Astrocyte (in vitro differentiated cells and primary cell): Measurements from ENCODE around the gene ZP2. TPM values are rescaled to one million over a fixed set of nuclear protein-coding genes. Genes with fewer than 3 reads are reported as not detected.

Experiments used
- DNase-seq: peaks from one replicate; pipeline ENCODE4 v3.0.0-alpha.2; 2010; ENCODE audit warnings: low read depth
- FAIRE-seq: peaks from 2 replicates; lab custom pipeline; 2011; peaks lifted over from hg19 to GRCh38; lab: Jason Lieb, UNC
- H2AFZ ChIP-seq: 2 replicates; pipeline ENCODE4 v1.6.0; 2012; ENCODE audit warnings: low read depth, low read length, inconsistent platforms
- H3K27ac ChIP-seq: 2 replicates; pipeline ENCODE4 v1.5.1; 2011; ENCODE audit warnings: low read depth, low read length, inconsistent platforms
- H3K27me3 ChIP-seq: 2 replicates; pipeline ENCODE4 v1.6.0; 2011; ENCODE audit warnings: low read length, inconsistent platforms; ENCODE audit not compliant: insufficient read depth
- H3K36me3 ChIP-seq: 2 replicates; pipeline ENCODE4 v1.5.1; 2011; ENCODE audit warnings: low read length, inconsistent platforms; ENCODE audit not compliant: insufficient read depth
- H3K4me1 ChIP-seq: 2 replicates; pipeline ENCODE4 v1.5.1; 2011; ENCODE audit warnings: low read length, inconsistent platforms; ENCODE audit not compliant: insufficient read depth
- H3K4me2 ChIP-seq: 2 replicates; pipeline ENCODE4 v1.6.0; 2012; ENCODE audit warnings: low read length, inconsistent platforms
- H3K4me3 ChIP-seq: 2 replicates; pipeline ENCODE4 v1.5.1; 2011; ENCODE audit warnings: low read depth, mild to moderate bottlenecking, low read length, inconsistent platforms; ENCODE audit not compliant: insufficient read depth
- H3K79me2 ChIP-seq: 2 replicates; pipeline ENCODE4 v1.6.0; 2012; ENCODE audit warnings: mild to moderate bottlenecking, low read length, inconsistent platforms; ENCODE audit not compliant: insufficient read depth
- H3K9ac ChIP-seq: 2 replicates; pipeline ENCODE4 v1.6.0; 2012; ENCODE audit warnings: mild to moderate bottlenecking, low read length, inconsistent platforms
- H3K9me3 ChIP-seq: 2 replicates; pipeline ENCODE4 v1.5.1; 2012; ENCODE audit warnings: low read depth, mild to moderate bottlenecking, low read length, inconsistent platforms; ENCODE audit not compliant: insufficient read depth
- H4K20me1 ChIP-seq: 2 replicates; pipeline ENCODE4 v1.6.0; 2012; ENCODE audit warnings: low read length, inconsistent platforms; ENCODE audit not compliant: insufficient read depth
- H3K27ac Mint-ChIP-seq: one replicate; pipeline ENCODE4 v1.8.0; 2021; ENCODE audit warnings: mild to moderate bottlenecking, mixed read lengths; ENCODE audit not compliant: unreplicated experiment
- H3K27me3 Mint-ChIP-seq: one replicate; pipeline ENCODE4 v1.8.0; 2021; ENCODE audit warnings: low read depth, mixed read lengths; ENCODE audit not compliant: unreplicated experiment
- H3K36me3 Mint-ChIP-seq: one replicate; pipeline ENCODE4 v1.8.0; 2021; ENCODE audit warnings: low read depth, mixed read lengths; ENCODE audit not compliant: unreplicated experiment
- H3K4me1 Mint-ChIP-seq: one replicate; pipeline ENCODE4 v1.8.0; 2021; ENCODE audit warnings: low read depth, mixed read lengths; ENCODE audit not compliant: unreplicated experiment
- H3K4me3 Mint-ChIP-seq: one replicate; pipeline ENCODE4 v1.8.0; 2021; ENCODE audit warnings: mild to moderate bottlenecking, moderate library complexity, mixed read lengths; ENCODE audit not compliant: unreplicated experiment
- H3K9me3 Mint-ChIP-seq: one replicate; pipeline ENCODE4 v1.8.0; 2021; ENCODE audit warnings: mild to moderate bottlenecking, mixed read lengths; ENCODE audit not compliant: unreplicated experiment
- CTCF ChIP-seq: IDR thresholded peaks from 2 replicates; pipeline ENCODE4 v1.5.1; 2011; ENCODE audit warnings: low read depth, mild to moderate bottlenecking, inconsistent platforms, low read length, moderate library complexity; ENCODE audit not compliant: insufficient read depth
- EZH2 ChIP-seq: IDR thresholded peaks from 2 replicates; pipeline ENCODE4 v1.6.1; 2012; ENCODE audit warnings: mild to moderate bottlenecking, low read length, inconsistent platforms; ENCODE audit not compliant: insufficient read depth
- total RNA-seq: library from RNA; stranded (reverse); gene quantifications from 2 replicates; pipeline ENCODE4 v1.2.1, GENCODE V29; 2021

Gene ZP2
- total RNA-seq, 1 donor from 2014 or later: not detected

- no peak overlapping the region for H3K27ac Mint-ChIP-seq
- H3K27ac ChIP-seq: no peak overlapping the region
- no peak for FAIRE-seq
Observed at GRCh38 chr16:21244518-21245215, 33.3 kb upstream of the ZP2 start.

DNA sequence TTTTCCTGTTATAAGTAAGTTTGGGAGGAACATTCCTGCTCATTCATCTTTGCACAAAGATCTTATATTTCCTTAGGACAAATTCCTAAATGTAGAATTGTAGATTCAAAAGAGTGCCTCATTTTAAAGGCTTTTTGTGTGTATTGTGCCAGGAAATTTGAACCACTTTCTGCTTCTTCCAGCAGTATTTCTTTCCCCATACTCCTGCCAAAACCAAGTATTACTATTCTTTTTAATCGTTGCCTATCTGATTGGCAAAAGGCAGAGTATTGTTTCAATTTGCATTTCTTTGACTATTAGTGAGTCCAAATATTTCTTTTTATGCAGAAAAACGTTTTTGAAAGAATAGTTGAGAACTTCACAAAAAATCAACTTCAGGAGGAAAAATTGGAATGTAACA, 31.4 kb upstream of the ZP2 start:
- Mint-ChIP-seq H3K9me3 (no peaks in the 10 kb centered on the region), H3K4me1 (no peaks in the 10 kb centered on the region), H3K36me3 (no peaks in the 10 kb centered on the region), H3K27me3 (peaks cover 7% of the 10 kb centered on the region), H3K4me3 (no peak overlapping the region), H3K27ac (no peak overlapping the region)
- no peaks in the 10 kb centered on the region for H3K79me2 ChIP-seq
- no peak for DNase-seq
- H3K9me3 ChIP-seq: no peaks in the 10 kb centered on the region
- H3K36me3 ChIP-seq: no peaks in the 10 kb centered on the region
- H4K20me1 ChIP-seq: no peaks in the 10 kb centered on the region
- no peak overlapping the region for H3K27ac ChIP-seq
- H2AFZ ChIP-seq: no peak overlapping the region
- peaks cover 8% of the 10 kb centered on the region for H3K27me3 ChIP-seq
- H3K4me1 ChIP-seq: no peaks in the 10 kb centered on the region
- no peak overlapping the region for H3K9ac ChIP-seq
- no peak overlapping the region for H3K4me2 ChIP-seq
- H3K4me3 ChIP-seq: no peak overlapping the region
- FAIRE-seq: no peak
- TF ChIP-seq CTCF (no peak), EZH2 (no peak)

More at GRCh38 chr16:21244518-21245215, 33.3 kb upstream of the ZP2 start:
- Mint-ChIP-seq H3K4me1 (no peaks in the 10 kb centered on the region), H3K27me3 (peaks cover 8% of the 10 kb centered on the region), H3K9me3 (peaks cover 2% of the 10 kb centered on the region), H3K36me3 (no peaks in the 10 kb centered on the region), H3K4me3 (no peak overlapping the region)
- no peak overlapping the region for H3K4me3 ChIP-seq
- no peaks in the 10 kb centered on the region for H3K4me1 ChIP-seq
- H4K20me1 ChIP-seq: no peaks in the 10 kb centered on the region
- no peaks in the 10 kb centered on the region for H3K79me2 ChIP-seq
- no peak overlapping the region for H2AFZ ChIP-seq
- no peak for DNase-seq
- no peaks in the 10 kb centered on the region for H3K9me3 ChIP-seq
- TF ChIP-seq EZH2 (no peak), CTCF (no peak)
- no peak overlapping the region for H3K9ac ChIP-seq
- peaks cover 6% of the 10 kb centered on the region for H3K27me3 ChIP-seq
- no peaks in the 10 kb centered on the region for H3K36me3 ChIP-seq
- H3K4me2 ChIP-seq: no peak overlapping the region

- Histone ChIP-seq H2AFZ (no peak overlapping the region), H3K4me1 (no peaks in the 10 kb centered on the region), H3K27ac (no peak overlapping the region), H3K9me3 (no peaks in the 10 kb centered on the region), H3K4me2 (no peak overlapping the region), H3K9ac (no peak overlapping the region), H3K27me3 (peaks cover 2% of the 10 kb centered on the region), H3K79me2 (no peaks in the 10 kb centered on the region), H4K20me1 (no peaks in the 10 kb centered on the region), H3K36me3 (no peaks in the 10 kb centered on the region), H3K4me3 (no peak overlapping the region)
- H3K27ac Mint-ChIP-seq: no peak overlapping the region
- H3K9me3 Mint-ChIP-seq: no peaks in the 10 kb centered on the region
- DNase-seq (no peak), FAIRE-seq (no peak)
- TF ChIP-seq EZH2 (no peak), CTCF (no peak)
- no peak overlapping the region for H3K4me3 Mint-ChIP-seq
- H3K4me1 Mint-ChIP-seq: no peaks in the 10 kb centered on the region
- no peaks in the 10 kb centered on the region for H3K36me3 Mint-ChIP-seq
- H3K27me3 Mint-ChIP-seq: peaks cover 10% of the 10 kb centered on the region
Observed at GRCh38 chr16:21239646-21240045, 28.3 kb upstream of the ZP2 start.
